Retinal pigment epithelial cell (primary cell): Measurements from ENCODE around the gene CNIH3.

ENCODE experiments used
- DNase-seq: peaks from one replicate; pipeline ENCODE4 v3.0.0-alpha.2; 2010; ENCODE audit warnings: low read depth
- H3K4me3 ChIP-seq: 2 replicates; pipeline ENCODE4 v1.5.1; 2011; ENCODE audit warnings: mild to moderate bottlenecking, low read length, control low read depth, moderate library complexity
- CTCF ChIP-seq: conservative IDR thresholded peaks from 2 replicates; pipeline ENCODE4 v1.5.1; 2011; ENCODE audit warnings: low read depth, low read length, control low read depth, inconsistent platforms

Gene CNIH3

GRCh38 chr1:224766266-224766665 lies 150.1 kb downstream of the CNIH3 start:
- no peak for DNase-seq
- TF ChIP-seq CTCF, result no peak
- H3K4me3 ChIP-seq, result no peak overlapping the region

- no peak for TF ChIP-seq CTCF
- no peak for DNase-seq
These were observed 150.9 kb downstream of the CNIH3 start for GRCh38 chr1:224767031-224767430.

GRCh38 chr1:224767676-224768075 lies 151.6 kb downstream of the CNIH3 start:
- no peak overlapping the region for H3K4me3 ChIP-seq
- DNase-seq, result no peak
- TF ChIP-seq CTCF, result no peak

More at GRCh38 chr1:224767031-224767430, 150.9 kb downstream of the CNIH3 start:
- H3K4me3 ChIP-seq, result no peak overlapping the region

- H3K4me3 ChIP-seq, result no peak overlapping the region
- DNase-seq, result no peak
- TF ChIP-seq CTCF, result no peak
These were observed 152.9 kb downstream of the CNIH3 start for GRCh38 chr1:224768971-224769370.

GRCh38 chr1:224769452-224770335 lies 153.6 kb downstream of the CNIH3 start:
- no peak for DNase-seq
- no peak overlapping the region for H3K4me3 ChIP-seq
- TF ChIP-seq CTCF, result no peak

- DNase-seq, result no peak
These were observed 154.2 kb downstream of the CNIH3 start for GRCh38 chr1:224770336-224770693.

More at GRCh38 chr1:224770336-224770693, 154.2 kb downstream of the CNIH3 start:
- TF ChIP-seq CTCF, result no peak
- no peak overlapping the region for H3K4me3 ChIP-seq
